GM23248 (cell line): ENCODE data around the gene MON2. TPM values are rescaled to one million over a fixed set of nuclear protein-coding genes. Genes with fewer than 3 reads are reported as not detected.

Experiments used
- DNase-seq: peaks from one replicate; pipeline ENCODE4 v3.0.0-alpha.2; 2015
- H2AFZ ChIP-seq: fragments of 200-600 bp; sonication (generic); 2 replicates; pipeline ENCODE4 v1.6.1; 2016; ENCODE audit warnings: antibody characterized with exemption
- H3F3A ChIP-seq: fragments of 200-600 bp; sonication (generic); 2 replicates; pipeline ENCODE4 v1.6.1; 2016; ENCODE audit warnings: mild to moderate bottlenecking, antibody characterized with exemption, mixed run types; ENCODE audit not compliant: insufficient read depth
- H3K27ac ChIP-seq: fragments of 200-600 bp; sonication (generic); 2 replicates; pipeline ENCODE4 v1.5.1; 2016; ENCODE audit warnings: mild to moderate bottlenecking
- H3K27me3 ChIP-seq: fragments of 200-600 bp; sonication (generic); replicated peaks from 2 replicates; pipeline ENCODE4 v1.6.1; 2016; ENCODE audit warnings: mild to moderate bottlenecking; ENCODE audit not compliant: insufficient read depth
- H3K36me3 ChIP-seq: fragments of 200-600 bp; sonication (generic); 2 replicates; pipeline ENCODE4 v1.6.1; 2016; ENCODE audit warnings: low read depth, mild to moderate bottlenecking
- H3K4me1 ChIP-seq: fragments of 200-600 bp; sonication (generic); 2 replicates; pipeline ENCODE4 v1.6.1; 2016; ENCODE audit warnings: mild to moderate bottlenecking; ENCODE audit not compliant: insufficient read depth
- H3K4me2 ChIP-seq: fragments of 200-600 bp; sonication (generic); one replicate; pipeline ENCODE4 v1.6.1; 2016; ENCODE audit warnings: mild to moderate bottlenecking; ENCODE audit not compliant: unreplicated experiment
- H3K4me3 ChIP-seq: fragments of 200-600 bp; sonication (generic); 2 replicates; pipeline ENCODE4 v1.5.1; 2016; ENCODE audit warnings: mild to moderate bottlenecking
- H3K79me2 ChIP-seq: fragments of 200-600 bp; sonication (generic); 2 replicates; pipeline ENCODE4 v1.6.1; 2016; ENCODE audit warnings: mild to moderate bottlenecking; ENCODE audit not compliant: insufficient read depth
- H3K9ac ChIP-seq: fragments of 200-600 bp; sonication (generic); 2 replicates; pipeline ENCODE4 v1.6.1; 2016; ENCODE audit warnings: mild to moderate bottlenecking
- H3K9me2 ChIP-seq: fragments of 200-600 bp; sonication (generic); 2 replicates; pipeline ENCODE4 v1.6.1; 2016; ENCODE audit warnings: mixed run types, mild to moderate bottlenecking, moderate library complexity; ENCODE audit not compliant: insufficient read depth
- H3K9me3 ChIP-seq: fragments of 200-600 bp; sonication (generic); one replicate; pipeline ENCODE4 v1.6.1; 2017; ENCODE audit warnings: low read depth
- H4K20me1 ChIP-seq: fragments of 200-600 bp; sonication (generic); 2 replicates; pipeline ENCODE4 v1.6.0; 2016; ENCODE audit not compliant: insufficient read depth
- EZH2 ChIP-seq: fragments of 200-600 bp; sonication (generic); IDR thresholded peaks from 2 replicates; pipeline ENCODE4 v1.6.1; 2018; ENCODE audit warnings: antibody characterized with exemption, mild to moderate bottlenecking; ENCODE audit not compliant: insufficient read depth, poor library complexity, severe bottlenecking
- EZH2phosphoT487 ChIP-seq: fragments of 200-600 bp; sonication (generic); IDR thresholded peaks from 2 replicates; pipeline ENCODE4 v1.6.1; 2018; ENCODE audit warnings: antibody characterized with exemption, moderate library complexity, mild to moderate bottlenecking, low read depth; ENCODE audit not compliant: insufficient read depth
- WGBS, 2 experiments: methylation state at CpG; one replicate each; pipeline ENCODE4 v1.1.6; 2015 to 2017; ENCODE audit warnings: low lambda C conversion rate in 2 of 2, low coverage in 1 of 2; ENCODE audit errors: missing lambda C conversion rate in 2 of 2; 5-methylcytosine and 5-hydroxymethylcytosine counted together
- in situ Hi-C: fragments of 300-500 bp; cut with MboI; formaldehyde crosslinking; loops from 2 replicates; pipeline ENCODE4 v1.15.0; 2020
- polyA plus RNA-seq: library from polyadenylated mRNA; unstranded; fragments of >200 nt; fragmentation: Nextera tagmentation; extraction: Ambion mirVana; gene quantifications from 2 replicates; pipeline ENCODE4 v1.2.1, GENCODE V29; 2016
- total RNA-seq: library from RNA; depleted of rRNA; stranded (reverse); fragments of >200 nt; shearing (Covaris generic); gene quantifications from 2 replicates; pipeline ENCODE4 v1.2.3, GENCODE V29; 2014; rRNA removed

MON2 gene, protein sequence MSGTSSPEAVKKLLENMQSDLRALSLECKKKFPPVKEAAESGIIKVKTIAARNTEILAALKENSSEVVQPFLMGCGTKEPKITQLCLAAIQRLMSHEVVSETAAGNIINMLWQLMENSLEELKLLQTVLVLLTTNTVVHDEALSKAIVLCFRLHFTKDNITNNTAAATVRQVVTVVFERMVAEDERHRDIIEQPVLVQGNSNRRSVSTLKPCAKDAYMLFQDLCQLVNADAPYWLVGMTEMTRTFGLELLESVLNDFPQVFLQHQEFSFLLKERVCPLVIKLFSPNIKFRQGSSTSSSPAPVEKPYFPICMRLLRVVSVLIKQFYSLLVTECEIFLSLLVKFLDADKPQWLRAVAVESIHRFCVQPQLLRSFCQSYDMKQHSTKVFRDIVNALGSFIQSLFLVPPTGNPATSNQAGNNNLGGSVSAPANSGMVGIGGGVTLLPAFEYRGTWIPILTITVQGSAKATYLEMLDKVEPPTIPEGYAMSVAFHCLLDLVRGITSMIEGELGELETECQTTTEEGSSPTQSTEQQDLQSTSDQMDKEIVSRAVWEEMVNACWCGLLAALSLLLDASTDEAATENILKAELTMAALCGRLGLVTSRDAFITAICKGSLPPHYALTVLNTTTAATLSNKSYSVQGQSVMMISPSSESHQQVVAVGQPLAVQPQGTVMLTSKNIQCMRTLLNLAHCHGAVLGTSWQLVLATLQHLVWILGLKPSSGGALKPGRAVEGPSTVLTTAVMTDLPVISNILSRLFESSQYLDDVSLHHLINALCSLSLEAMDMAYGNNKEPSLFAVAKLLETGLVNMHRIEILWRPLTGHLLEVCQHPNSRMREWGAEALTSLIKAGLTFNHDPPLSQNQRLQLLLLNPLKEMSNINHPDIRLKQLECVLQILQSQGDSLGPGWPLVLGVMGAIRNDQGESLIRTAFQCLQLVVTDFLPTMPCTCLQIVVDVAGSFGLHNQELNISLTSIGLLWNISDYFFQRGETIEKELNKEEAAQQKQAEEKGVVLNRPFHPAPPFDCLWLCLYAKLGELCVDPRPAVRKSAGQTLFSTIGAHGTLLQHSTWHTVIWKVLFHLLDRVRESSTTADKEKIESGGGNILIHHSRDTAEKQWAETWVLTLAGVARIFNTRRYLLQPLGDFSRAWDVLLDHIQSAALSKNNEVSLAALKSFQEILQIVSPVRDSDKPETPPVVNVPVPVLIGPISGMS (N-terminal part only)
- total RNA-seq = 26.8 and 30.1 TPM in 2 replicates
- 18.7 and 22.1 TPM in 2 replicates for polyA plus RNA-seq

DNA sequence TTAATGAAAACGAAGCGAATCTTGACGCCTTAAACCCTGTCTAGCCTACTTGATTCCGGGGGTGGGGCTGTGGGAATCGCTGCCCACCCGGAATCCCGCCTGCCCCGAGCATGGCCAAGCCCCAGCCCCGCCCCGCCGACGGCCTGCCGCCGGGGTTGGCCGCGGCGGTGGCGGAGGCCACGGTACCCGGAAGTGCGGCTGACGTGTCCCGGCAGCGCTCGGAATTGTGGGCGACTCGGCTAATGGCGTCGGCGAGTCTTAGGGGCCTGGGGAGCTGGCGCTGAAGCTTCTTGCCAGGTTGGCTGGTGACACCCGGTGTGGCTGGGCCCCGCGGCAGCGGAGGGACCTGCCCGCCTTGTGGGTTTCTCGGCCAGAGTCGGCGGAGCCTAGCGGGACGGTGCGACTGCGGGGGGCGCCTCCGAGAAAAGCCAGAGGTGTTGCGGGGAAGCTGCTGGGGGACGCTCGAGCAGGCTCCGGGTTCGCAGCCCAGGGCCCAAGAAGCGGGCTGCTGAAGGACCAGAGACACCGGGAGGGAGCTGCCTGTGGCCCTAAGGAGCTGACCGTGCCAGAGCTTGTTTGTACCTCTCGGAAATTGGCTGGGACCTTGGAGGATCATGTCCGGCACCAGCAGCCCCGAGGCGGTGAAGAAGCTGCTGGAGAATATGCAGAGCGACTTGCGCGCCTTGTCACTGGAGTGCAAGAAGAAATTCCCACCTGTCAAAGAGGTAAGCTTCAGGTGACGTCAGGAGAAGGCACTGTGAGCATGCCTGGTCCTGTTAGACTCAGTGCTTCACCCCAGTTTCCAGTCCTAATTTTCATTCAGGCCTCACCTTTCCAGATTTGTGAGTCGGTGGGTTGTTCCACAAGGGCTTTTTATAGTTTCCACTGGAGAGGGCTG is at the start of gene MON2:
Gene MON2 (plus strand): TSS at position 233 of the 898 bp plus-strand sequence. CDS start 382 bp downstream, at position 615.
- DNase-seq = peak; percentile 97
- 1% methylated on average over 51 to 58 of the region's 62 CpGs for WGBS, 2 experiments
- in situ Hi-C loops = no loop called here

DNA sequence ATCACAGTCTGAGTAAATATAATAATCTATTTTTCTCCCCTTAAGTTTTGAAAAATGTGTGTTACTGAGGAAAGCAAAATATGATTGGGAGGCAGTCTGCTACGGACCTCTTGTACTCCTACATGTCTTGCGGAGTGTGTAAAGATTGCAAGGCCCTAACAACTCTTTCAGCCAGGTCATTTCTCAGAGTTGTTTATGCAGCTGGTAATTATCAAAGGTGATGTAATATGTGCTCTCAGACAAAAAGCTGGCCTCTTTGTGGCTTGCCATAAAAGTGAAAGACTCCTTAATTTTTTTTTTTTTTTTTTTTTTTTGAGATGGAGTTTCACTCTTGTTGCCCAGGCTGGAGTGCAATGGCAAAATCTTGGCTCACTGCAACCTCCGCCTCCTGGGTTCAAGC is 40.5 kb upstream of the MON2 start:
- H3K9ac ChIP-seq = no peak overlapping the region
- DNase-seq = peak; percentile 15
- H3K4me2 ChIP-seq = no peak overlapping the region
- WGBS, 2 experiments = 57 to 77% methylated on average over 3 of the region's 3 CpGs
- no peaks in the 10 kb centered on the region for H3K9me3 ChIP-seq
- no peak overlapping the region for H3K4me3 ChIP-seq
- H2AFZ ChIP-seq = no peak overlapping the region
- TF ChIP-seq EZH2phosphoT487 (no peak), EZH2 (no peak)
- no peaks in the 10 kb centered on the region for H3K79me2 ChIP-seq
- no peaks in the 10 kb centered on the region for H3K4me1 ChIP-seq
- H3F3A ChIP-seq = 0 out of 2 replicates have a peak, but pooled peaks cover 4% of the 10 kb centered on the region
- no peaks in the 10 kb centered on the region for H4K20me1 ChIP-seq
- in situ Hi-C loops = no loop called here
- no peak overlapping the region for H3K27ac ChIP-seq
- no peaks in the 10 kb centered on the region; the same call in 1 of the 2 replicates for H3K36me3 ChIP-seq
- no peaks in the 10 kb centered on the region for H3K9me2 ChIP-seq
- no peaks in the 10 kb centered on the region for H3K27me3 ChIP-seq

More for the DNA sequence above, at the start of gene MON2:
- Histone ChIP-seq H3K4me3 (peak within 1 kb of the TSS; percentile 95), H3K27ac (peak within 1 kb of the TSS; percentile 85), H3K9me2 (no peaks in the 10 kb centered on the region), H3F3A (no peaks in the 10 kb centered on the region), H4K20me1 (peaks cover 6% of the 10 kb centered on the region; the same call in 1 of the 2 replicates), H3K36me3 (peaks cover 9% of the 10 kb centered on the region; the same call in 1 of the 2 replicates), H3K79me2 (peaks cover 53% of the 10 kb centered on the region), H3K27me3 (no peaks in the 10 kb centered on the region), H3K4me2 (peak within 1 kb of the TSS; percentile 92), H3K4me1 (peaks cover 6% of the 10 kb centered on the region), H3K9me3 (no peaks in the 10 kb centered on the region), H3K9ac (peak within 1 kb of the TSS; percentile 99), H2AFZ (peak within 1 kb of the TSS; percentile 93)
- TF ChIP-seq EZH2 (no peak), EZH2phosphoT487 (no peak)

DNA sequence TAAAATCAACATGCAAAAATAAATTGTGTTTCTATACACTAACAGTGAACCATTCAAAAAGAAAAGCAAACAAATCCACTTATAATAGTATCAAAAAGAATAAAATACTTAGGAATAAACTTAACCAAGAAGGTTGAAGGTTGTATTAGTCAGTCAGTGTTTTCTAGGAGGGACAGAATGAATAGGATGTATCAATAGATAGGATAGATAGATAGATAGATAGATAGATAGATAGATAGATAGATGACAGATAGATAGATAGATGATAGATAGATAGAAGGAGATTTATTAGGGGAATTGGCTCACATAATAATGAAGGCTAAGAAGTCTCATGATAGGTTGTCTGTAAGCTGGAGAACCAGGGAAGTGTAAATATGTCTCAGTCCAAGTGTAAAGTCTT is 37.2 kb upstream of the MON2 start:
- H3K4me2 ChIP-seq = no peak overlapping the region
- 0 out of 2 replicates have a peak, but pooled peaks cover 15% of the 10 kb centered on the region for H3K27me3 ChIP-seq
- 0 out of 2 replicates have a peak, but pooled peaks cover 4% of the 10 kb centered on the region for H3F3A ChIP-seq
- H2AFZ ChIP-seq = no peak overlapping the region
- TF ChIP-seq EZH2phosphoT487 = no peak
- TF ChIP-seq EZH2 = no peak
- in situ Hi-C loops = no loop called here
- no peak overlapping the region for H3K27ac ChIP-seq
- H3K9me3 ChIP-seq = no peaks in the 10 kb centered on the region
- H3K79me2 ChIP-seq = no peaks in the 10 kb centered on the region
- no peak overlapping the region for H3K4me3 ChIP-seq
- H4K20me1 ChIP-seq = no peaks in the 10 kb centered on the region
- DNase-seq = no peak
- H3K4me1 ChIP-seq = no peaks in the 10 kb centered on the region
- H3K9ac ChIP-seq = no peak overlapping the region
- H3K36me3 ChIP-seq = no peaks in the 10 kb centered on the region; the same call in 1 of the 2 replicates
- H3K9me2 ChIP-seq = no peaks in the 10 kb centered on the region
